HG03520 (cell line): ENCODE data around the gene TRPM2.

Source experiments
- ATAC-seq: cut with Tn5 transposase; IDR thresholded peaks from one replicate; pipeline ENCODE4 v1.9.1; 2021; ENCODE audit warnings: mild to moderate bottlenecking, moderate library complexity; ENCODE audit not compliant: unreplicated experiment

Gene TRPM2

DNA sequence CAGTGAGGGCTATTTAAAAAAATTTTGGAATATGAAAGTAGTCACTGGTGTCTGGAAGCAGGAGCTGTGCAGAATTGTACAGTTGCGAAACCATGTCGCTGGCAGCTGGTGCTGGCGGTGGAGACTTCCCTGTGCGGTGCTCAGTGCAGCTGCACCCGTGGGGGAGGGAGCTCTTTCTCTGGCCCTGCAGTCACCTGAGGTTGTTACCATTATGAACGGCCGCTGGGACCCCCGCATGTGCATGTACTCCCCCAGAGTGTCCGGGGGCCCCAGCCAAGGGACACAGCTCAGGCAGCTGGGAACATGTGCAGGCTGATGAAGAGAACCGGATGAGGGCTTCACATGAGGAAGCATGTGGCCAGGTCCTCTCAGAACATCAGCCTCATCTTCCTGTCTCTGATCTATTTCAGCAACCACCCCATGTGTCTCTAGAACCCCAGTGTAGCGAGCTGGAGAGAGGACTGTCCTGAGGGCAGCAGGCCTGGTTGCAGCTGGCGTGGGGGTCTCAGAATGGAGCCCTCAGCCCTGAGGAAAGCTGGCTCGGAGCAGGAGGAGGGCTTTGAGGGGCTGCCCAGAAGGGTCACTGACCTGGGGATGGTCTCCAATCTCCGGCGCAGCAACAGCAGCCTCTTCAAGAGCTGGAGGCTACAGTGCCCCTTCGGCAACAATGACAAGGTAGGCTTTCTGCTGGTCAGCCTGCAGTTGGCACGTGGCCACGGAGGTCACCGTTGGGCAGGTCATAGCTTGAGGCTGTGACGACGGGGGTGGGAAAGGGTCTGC is at the start of gene TRPM2:
TRPM2 (plus strand) TSS at position 431 of the 780 bp plus-strand sequence; CDS start at position 511, 80 bp downstream.
- ATAC-seq = no peak

- no peak for ATAC-seq
Measured at GRCh38 chr21:44304011-44304616, 49.3 kb upstream of the TRPM2 start.

- ATAC-seq = no peak
Measured at GRCh38 chr21:44304877-44305293, 48.5 kb upstream of the TRPM2 start.

DNA sequence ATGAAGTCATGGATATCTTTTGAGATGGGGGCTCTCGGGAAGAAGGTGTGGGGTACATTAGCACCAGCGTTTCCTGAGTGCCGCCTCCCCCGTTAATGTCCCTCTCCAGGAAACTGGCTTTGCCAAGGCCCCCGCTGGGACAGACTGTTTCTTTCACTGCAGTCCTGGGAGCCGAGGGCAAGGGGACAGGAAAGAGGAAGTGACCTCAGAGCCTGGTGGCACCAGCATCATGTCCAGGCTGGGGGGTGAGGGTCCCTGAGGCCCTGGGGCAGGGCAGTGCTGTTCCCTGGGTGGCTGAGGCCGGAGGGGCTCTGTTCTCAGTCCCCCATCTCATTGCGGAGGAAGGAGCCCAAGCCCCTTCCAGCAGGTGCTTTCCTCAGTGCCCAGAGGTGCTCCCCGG is 47.7 kb upstream of the TRPM2 start:
- no peak for ATAC-seq

- ATAC-seq = no peak
Measured at GRCh38 chr21:44306936-44307704, 46.3 kb upstream of the TRPM2 start.

GRCh38 chr21:44310628-44311507 is 42.6 kb upstream of the TRPM2 start:
- no peak for ATAC-seq

- ATAC-seq = no peak
Measured at GRCh38 chr21:44312089-44312488, 41.3 kb upstream of the TRPM2 start.

GRCh38 chr21:44312716-44313115 is 40.7 kb upstream of the TRPM2 start:
- no peak for ATAC-seq

- ATAC-seq = no peak
Measured at GRCh38 chr21:44313451-44313850, 40.0 kb upstream of the TRPM2 start.

- no peak for ATAC-seq
Measured at GRCh38 chr21:44314128-44314527, 39.3 kb upstream of the TRPM2 start.

GRCh38 chr21:44314561-44314960 is 38.9 kb upstream of the TRPM2 start:
- ATAC-seq = no peak

- no peak for ATAC-seq
Measured at GRCh38 chr21:44315691-44316203, 37.7 kb upstream of the TRPM2 start.

GRCh38 chr21:44316277-44316900 is 37.0 kb upstream of the TRPM2 start:
- no peak for ATAC-seq

DNA sequence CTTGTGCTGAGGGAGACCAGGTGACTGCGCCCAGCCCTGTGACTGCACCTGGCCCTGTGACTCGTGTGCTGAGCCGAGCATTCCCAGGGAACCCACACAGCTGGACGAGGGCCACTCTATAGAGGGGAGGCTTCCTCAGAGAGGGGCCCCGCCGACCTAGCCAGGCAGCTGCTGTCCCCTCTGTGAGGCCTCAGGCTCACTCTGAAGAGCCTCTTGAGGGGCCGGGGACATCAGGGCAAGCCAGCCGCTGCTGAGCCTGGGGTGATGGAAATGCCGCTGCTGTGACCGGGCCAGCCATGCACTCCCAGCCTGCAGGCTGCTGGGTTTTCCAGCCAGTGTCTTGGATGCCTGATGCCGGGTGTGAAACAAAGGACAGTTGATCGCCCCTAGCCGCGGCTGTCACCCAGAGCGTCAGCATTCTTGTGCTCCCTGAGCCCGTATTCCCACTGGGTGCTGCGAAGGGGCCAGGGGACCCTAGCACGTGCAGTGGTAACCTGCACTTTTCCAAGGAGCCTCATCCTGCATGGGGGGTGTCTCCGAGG is 36.1 kb upstream of the TRPM2 start:
- no peak for ATAC-seq

DNA sequence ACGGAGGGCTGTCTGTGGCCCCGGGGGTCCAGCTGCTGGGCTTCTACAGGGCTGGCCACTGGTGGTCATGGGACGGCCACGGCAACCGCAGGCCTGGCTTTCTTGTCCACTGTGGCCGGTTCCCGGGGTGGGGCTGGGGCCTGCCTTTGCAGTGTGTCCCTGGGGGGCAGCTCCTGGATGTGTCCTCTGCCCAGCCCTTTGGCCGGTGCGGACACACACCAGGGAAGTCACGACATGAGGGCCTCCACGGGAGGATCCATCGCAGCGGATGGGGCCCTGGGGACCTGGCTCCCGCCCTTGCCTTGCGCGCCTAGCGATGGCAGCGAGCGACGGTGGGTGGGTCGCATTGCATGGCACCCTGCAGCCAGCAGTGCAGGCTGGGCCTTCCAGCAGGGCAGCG is 35.5 kb upstream of the TRPM2 start:
- ATAC-seq = no peak

DNA sequence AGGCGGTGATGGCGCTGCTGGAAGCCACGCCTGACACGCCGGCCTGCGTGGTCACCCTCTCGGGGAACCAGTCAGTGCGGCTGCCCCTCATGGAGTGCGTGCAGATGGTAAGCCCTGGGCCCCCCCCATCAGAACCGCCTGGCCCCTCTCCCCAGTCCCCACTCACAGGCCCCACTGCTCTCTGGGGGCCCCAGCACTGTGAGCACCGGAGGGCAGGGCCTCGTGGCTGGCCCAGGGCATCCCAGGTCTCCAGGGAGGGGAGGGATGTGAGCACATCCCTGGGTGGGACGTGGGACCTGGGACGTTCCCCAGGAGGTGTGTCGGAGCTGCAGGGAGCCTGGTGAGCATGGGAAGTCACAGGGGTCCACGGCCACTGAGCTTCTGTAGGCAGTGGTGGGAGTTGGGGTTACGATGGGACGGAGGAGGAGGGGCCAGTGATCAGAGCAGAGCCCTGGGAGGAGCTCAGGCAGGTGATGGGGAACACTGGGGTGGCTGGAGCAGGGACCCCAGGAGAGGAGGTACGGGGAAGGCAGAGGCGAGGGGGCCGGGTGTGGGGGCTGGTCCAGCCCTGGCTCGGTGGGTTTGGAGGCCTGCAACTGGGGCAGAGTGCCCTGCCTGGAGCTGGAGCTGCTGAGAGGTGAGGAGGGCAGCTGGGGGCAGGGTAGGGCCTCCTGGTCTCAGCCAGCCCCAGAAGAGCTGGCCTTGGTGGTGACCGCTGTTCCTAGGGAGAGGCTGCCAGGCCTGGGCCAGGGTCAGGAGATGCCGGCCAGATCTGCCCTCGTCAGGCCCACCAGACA is 34.7 kb upstream of the TRPM2 start:
- no peak for ATAC-seq

- no peak for ATAC-seq
Measured at GRCh38 chr21:44319407-44320065, 33.9 kb upstream of the TRPM2 start.

DNA sequence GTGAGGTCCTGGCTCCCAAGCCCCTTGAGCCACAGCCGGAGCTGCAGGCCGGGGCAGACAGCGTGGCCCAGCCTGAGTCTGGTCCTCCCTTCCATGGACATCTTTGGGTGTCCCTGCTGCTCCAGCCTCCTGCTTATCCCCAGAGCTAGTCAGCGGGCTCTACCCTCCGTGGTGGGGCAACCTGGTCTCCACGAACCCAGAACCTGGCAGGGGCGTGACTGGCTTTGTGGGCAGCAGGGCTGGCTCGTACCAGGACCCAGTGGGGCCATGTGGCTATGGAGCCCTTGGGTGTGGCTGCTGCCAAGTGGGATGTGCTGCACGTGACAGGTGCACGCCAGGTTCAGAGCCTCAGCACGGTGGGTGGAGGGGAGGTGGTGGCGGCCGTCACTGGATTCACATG is 32.6 kb upstream of the TRPM2 start:
- no peak for ATAC-seq
